Keratinocyte (primary cell): ENCODE measurements around the gene INCA1. TPM values are rescaled to one million over a fixed set of nuclear protein-coding genes. Genes with fewer than 3 reads are reported as not detected.

Experiments
- DNase-seq: peaks from one replicate; pipeline ENCODE4 v3.0.0-alpha.2; 2011; ENCODE audit warnings: low read depth, missing footprints, low spot score
- FAIRE-seq: peaks from 2 replicates; lab custom pipeline; 2011; peaks lifted over from hg19 to GRCh38; lab: Jason Lieb, UNC
- H2AFZ ChIP-seq: 2 replicates; pipeline ENCODE4 v1.6.0; 2012; ENCODE audit warnings: low read length, control low read depth, inconsistent platforms; ENCODE audit not compliant: control insufficient read depth
- H3K27ac ChIP-seq: 2 replicates; pipeline ENCODE4 v1.5.1; 2011; ENCODE audit warnings: low read length; ENCODE audit not compliant: control insufficient read depth, insufficient read depth
- H3K27me3 ChIP-seq: 3 replicates; pipeline ENCODE4 v1.6.0; 2011; ENCODE audit warnings: low read length; ENCODE audit not compliant: control insufficient read depth, insufficient read depth; ENCODE audit errors: extremely low read depth
- H3K36me3 ChIP-seq, 2 experiments: 2 replicates in 1 of 2; 3 replicates in 1 of 2; pipeline ENCODE4 v1.5.1; 2011; ENCODE audit warnings: low read length in 2 of 2, mild to moderate bottlenecking in 1 of 2; ENCODE audit not compliant: control insufficient read depth in 2 of 2, insufficient read depth in 2 of 2; ENCODE audit errors: extremely low read depth in 1 of 2
- H3K4me1 ChIP-seq: 3 replicates; pipeline ENCODE4 v1.5.1; 2011; ENCODE audit warnings: low read length; ENCODE audit not compliant: control insufficient read depth, insufficient read depth; ENCODE audit errors: extremely low read depth
- H3K4me2 ChIP-seq: 3 replicates; pipeline ENCODE4 v1.6.0; 2011; ENCODE audit warnings: low read depth, low read length; ENCODE audit not compliant: control insufficient read depth, insufficient read depth; ENCODE audit errors: extremely low read depth
- H3K4me3 ChIP-seq, 3 experiments: fragments of 200-600 bp in 1 of 3; sonication (generic) in 1 of 3; 2 replicates in 2 of 3; 3 replicates in 1 of 3; pipeline ENCODE4 v1.5.1; 2011 to 2016; ENCODE audit warnings: low read length in 3 of 3, mild to moderate bottlenecking in 3 of 3, control low read depth in 2 of 3, inconsistent platforms in 1 of 3, low read depth in 1 of 3, mixed read lengths in 1 of 3, mixed run types in 1 of 3, moderate library complexity in 1 of 3; ENCODE audit not compliant: control insufficient read depth in 2 of 3, insufficient read depth in 2 of 3; ENCODE audit errors: extremely low read depth in 1 of 3
- H3K79me2 ChIP-seq: 2 replicates; pipeline ENCODE4 v1.6.0; 2012; ENCODE audit warnings: low read length; ENCODE audit not compliant: control insufficient read depth, insufficient read depth
- H3K9ac ChIP-seq: 3 replicates; pipeline ENCODE4 v1.6.0; 2011; ENCODE audit warnings: low read length; ENCODE audit not compliant: control insufficient read depth, insufficient read depth; ENCODE audit errors: extremely low read depth
- H3K9me1 ChIP-seq: 3 replicates; pipeline ENCODE4 v1.6.0; 2011; ENCODE audit warnings: low read length; ENCODE audit not compliant: control insufficient read depth, insufficient read depth; ENCODE audit errors: extremely low read depth
- H3K9me3 ChIP-seq: 2 replicates; pipeline ENCODE4 v1.5.1; 2012; ENCODE audit warnings: low read depth, low read length; ENCODE audit not compliant: control insufficient read depth
- H4K20me1 ChIP-seq: 3 replicates; pipeline ENCODE4 v1.6.0; 2011; ENCODE audit warnings: low read length; ENCODE audit not compliant: control insufficient read depth, insufficient read depth; ENCODE audit errors: extremely low read depth
- EZH2 ChIP-seq: IDR thresholded peaks from one replicate; pipeline ENCODE4 v1.6.1; 2012; ENCODE audit warnings: inconsistent platforms, mild to moderate bottlenecking, low read length, moderate library complexity
- dilution Hi-C: fragments of 300-500 bp; cut with MboI; formaldehyde crosslinking; loops from one replicate; pipeline ENCODE4 v1.7.0; 2020; ENCODE audit warnings: low sequenced_read_pairs; ENCODE audit not compliant: extremely low pct_ligation_motif_present
- polyA plus RNA-seq, 5 experiments: library from polyadenylated mRNA; depleted of rRNA in 3 of 5; stranded (reverse) in 3 of 5; stranded (forward) in 1 of 5; unstranded in 1 of 5; fragments of >200 nt; gene quantifications; 1 replicate in 1 of 5; 2 replicates in 3 of 5; 3 replicates in 1 of 5; pipeline versions ENCODE4 v1.2.1 to v1.2.3, GENCODE V29; 2011 to 2012; ENCODE audit warnings: missing spikeins in 2 of 5, low read depth in 1 of 5, low replicate concordance in 1 of 5
- TF ChIP-seq, protein P1 (sequence below), 3 experiments: IDR thresholded peaks in 1 of 3; conservative IDR thresholded peaks in 1 of 3; optimal IDR thresholded peaks in 1 of 3; 2 replicates in 2 of 3; 3 replicates in 1 of 3; pipeline versions ENCODE3 to v1.5.1; 2011; ENCODE audit warnings: low read length in 3 of 3, mild to moderate bottlenecking in 3 of 3, moderate library complexity in 2 of 3, control low read depth in 1 of 3, inconsistent platforms in 1 of 3; ENCODE audit not compliant: insufficient read depth in 2 of 3; ENCODE audit errors: extremely low read depth in 1 of 3

The INCA1 gene
- polyA plus RNA-seq, 1 donor (not counting 4 experiments of a cell fraction or from before 2014, with no cell fraction given) = 0.21 TPM

- dilution Hi-C loops = no loop called here
- H3K4me2 ChIP-seq = no peak overlapping the region
- no peaks in the 10 kb centered on the region for H3K27me3 ChIP-seq
- H2AFZ ChIP-seq = no peak overlapping the region
- no peaks in the 10 kb centered on the region for H3K36me3 ChIP-seq
- H3K9me3 ChIP-seq = no peaks in the 10 kb centered on the region
- no peak overlapping the region for H3K9ac ChIP-seq
- no peaks in the 10 kb centered on the region for H3K4me1 ChIP-seq
- TF ChIP-seq EZH2 = no peak
- TF ChIP-seq, protein P1, sequence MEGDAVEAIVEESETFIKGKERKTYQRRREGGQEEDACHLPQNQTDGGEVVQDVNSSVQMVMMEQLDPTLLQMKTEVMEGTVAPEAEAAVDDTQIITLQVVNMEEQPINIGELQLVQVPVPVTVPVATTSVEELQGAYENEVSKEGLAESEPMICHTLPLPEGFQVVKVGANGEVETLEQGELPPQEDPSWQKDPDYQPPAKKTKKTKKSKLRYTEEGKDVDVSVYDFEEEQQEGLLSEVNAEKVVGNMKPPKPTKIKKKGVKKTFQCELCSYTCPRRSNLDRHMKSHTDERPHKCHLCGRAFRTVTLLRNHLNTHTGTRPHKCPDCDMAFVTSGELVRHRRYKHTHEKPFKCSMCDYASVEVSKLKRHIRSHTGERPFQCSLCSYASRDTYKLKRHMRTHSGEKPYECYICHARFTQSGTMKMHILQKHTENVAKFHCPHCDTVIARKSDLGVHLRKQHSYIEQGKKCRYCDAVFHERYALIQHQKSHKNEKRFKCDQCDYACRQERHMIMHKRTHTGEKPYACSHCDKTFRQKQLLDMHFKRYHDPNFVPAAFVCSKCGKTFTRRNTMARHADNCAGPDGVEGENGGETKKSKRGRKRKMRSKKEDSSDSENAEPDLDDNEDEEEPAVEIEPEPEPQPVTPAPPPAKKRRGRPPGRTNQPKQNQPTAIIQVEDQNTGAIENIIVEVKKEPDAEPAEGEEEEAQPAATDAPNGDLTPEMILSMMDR (optimal IDR thresholded peaks at IDR 0.05 in 1 of 3, IDR thresholded peaks at IDR 0.05 in 1 of 3, conservative IDR thresholded peaks at IDR 0.05 in 1 of 3; ENCODE audit: extremely low read depth in 1 of 3, insufficient read depth in 2 of 3, low read length in 3 of 3) = no peak
- DNase-seq (no peak), FAIRE-seq (no peak)
- no peaks in the 10 kb centered on the region for H4K20me1 ChIP-seq
- H3K27ac ChIP-seq = no peak overlapping the region
- no peak overlapping the region for H3K4me3 ChIP-seq
- H3K79me2 ChIP-seq = no peaks in the 10 kb centered on the region
- no peaks in the 10 kb centered on the region for H3K9me1 ChIP-seq
These were observed 47.3 kb upstream of the INCA1 start for GRCh38 chr17:5044630-5045029.

GRCh38 chr17:5043524-5043923 lies 46.2 kb upstream of the INCA1 start:
- Histone ChIP-seq H3K27me3 (no peaks in the 10 kb centered on the region), H3K9me1 (no peaks in the 10 kb centered on the region), H3K27ac (no peak overlapping the region), H3K79me2 (no peaks in the 10 kb centered on the region), H3K4me1 (no peaks in the 10 kb centered on the region), H3K4me2 (no peak overlapping the region), H3K9me3 (no peaks in the 10 kb centered on the region), H3K4me3 (no peak overlapping the region), H3K36me3 (no peaks in the 10 kb centered on the region), H4K20me1 (no peaks in the 10 kb centered on the region), H2AFZ (no peak overlapping the region), H3K9ac (no peak overlapping the region)
- no peak for DNase-seq
- TF ChIP-seq, protein P1 (optimal IDR thresholded peaks at IDR 0.05 in 1 of 3, IDR thresholded peaks at IDR 0.05 in 1 of 3, conservative IDR thresholded peaks at IDR 0.05 in 1 of 3; ENCODE audit: extremely low read depth in 1 of 3, insufficient read depth in 2 of 3, low read length in 3 of 3) = peak in 1 of 3 experiments; percentile 15
- TF ChIP-seq EZH2 = no peak
- dilution Hi-C loops = no loop called here
- no peak for FAIRE-seq
